ENCODE results near the gene TCHHL1. TPM values are rescaled to one million over a fixed set of nuclear protein-coding genes. Genes with fewer than 3 reads are reported as not detected.

Gene TCHHL1
- total and polyA plus RNA-seq, 2 of the 4 experiments (the other 2 are of a cell fraction), result not detected

DNA sequence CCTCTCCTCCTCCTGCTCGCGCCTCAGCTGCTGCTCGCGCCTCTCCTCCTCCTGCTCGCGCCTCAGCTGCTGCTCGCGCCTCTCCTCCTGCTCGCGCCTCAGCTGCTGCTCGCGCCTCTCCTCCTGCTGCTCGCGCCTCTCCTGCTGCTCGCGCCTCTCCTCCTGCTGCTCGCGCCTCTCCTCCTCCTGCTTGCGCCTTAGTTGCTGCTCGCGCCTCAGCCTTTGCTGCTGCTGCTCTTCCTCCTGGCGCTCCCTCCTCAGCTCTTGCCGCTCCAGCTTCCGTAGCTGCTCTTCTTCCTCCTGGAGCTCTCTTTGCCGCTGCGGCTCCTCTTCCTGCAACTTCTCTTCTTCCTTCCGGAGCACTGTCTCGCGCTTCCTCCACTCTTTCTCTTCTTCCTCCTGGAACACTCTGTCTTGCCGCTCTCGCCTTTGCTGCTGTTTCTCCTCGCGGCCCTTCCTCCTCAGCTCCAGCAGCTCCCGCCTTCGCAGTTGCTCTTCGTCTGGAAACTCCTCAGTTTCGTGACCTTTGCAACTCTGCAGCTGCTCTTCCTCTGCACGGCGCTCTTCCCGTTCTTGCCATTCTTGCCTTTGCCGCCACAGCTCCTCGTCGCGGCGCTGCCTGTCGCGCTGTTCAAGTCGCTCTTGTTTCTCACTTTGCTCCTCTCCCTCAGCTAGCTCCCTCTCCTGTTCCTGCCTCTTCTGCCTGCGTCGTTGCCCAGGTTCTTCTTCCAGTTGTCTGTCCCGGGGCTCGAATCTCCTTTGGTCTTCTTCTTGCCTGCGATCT is 23.4 kb upstream of the TCHHL1 start (continued):
- TF ChIP-seq MAFK (IDR thresholded peaks at IDR 0.05; ENCODE audit: low read depth, low read length), result no peak

DNA sequence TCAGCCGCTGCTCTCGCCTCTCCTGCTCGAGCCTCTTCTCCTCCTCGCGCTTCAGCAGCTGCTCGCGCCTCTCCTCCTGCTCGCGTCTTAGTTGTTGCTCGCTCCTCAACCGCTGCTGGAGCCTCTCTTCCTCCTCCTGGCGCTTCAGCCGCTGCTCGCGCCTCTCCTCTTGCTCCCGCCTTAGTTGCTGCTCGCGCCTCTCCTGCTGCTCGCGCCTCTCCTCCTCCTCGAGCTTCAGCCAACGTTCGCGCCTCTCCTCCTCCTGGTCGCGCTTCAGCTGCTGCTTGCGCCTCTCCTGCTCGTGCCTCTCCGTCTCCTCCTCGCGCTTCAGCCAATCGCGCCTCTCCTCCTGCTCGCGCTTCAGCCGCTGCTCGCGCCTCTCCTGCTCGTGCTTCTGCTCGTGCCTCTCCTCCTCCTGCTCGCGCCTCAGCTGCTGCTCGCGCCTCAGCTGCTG is 22.7 kb upstream of the TCHHL1 start:
- Histone ChIP-seq H3K23ac (ENCODE audit: low read depth, low read length) (no peak overlapping the region), H4K91ac (ENCODE audit: insufficient read depth, low read depth, low read length) (no peak overlapping the region), H2BK15ac (ENCODE audit: low read depth, low read length) (no peak overlapping the region), H3K56ac (ENCODE audit: extremely low read depth, insufficient read depth, low read length) (no peak overlapping the region), H3K9ac (ENCODE audit: low read depth, low read length) (no peak overlapping the region), H2AFZ (replicated peaks; ENCODE audit: low read length, poor library complexity) (peak overlapping the region; percentile 76), H4K20me1 (ENCODE audit: insufficient read depth, low read length) (no peaks in the 10 kb centered on the region; the same call in 1 of the 2 replicates), H2AK9ac (replicated peaks; ENCODE audit: low read depth, low read length, poor library complexity) (no peak overlapping the region), H2AK5ac (ENCODE audit: low read depth, low read length) (no peak overlapping the region), H4K8ac (ENCODE audit: low read depth in 2 of 2, low read length in 2 of 2) (no peak overlapping the region), H3K9me1 (ENCODE audit: insufficient read depth, low read length) (no peaks in the 10 kb centered on the region), H3K4ac (ENCODE audit: low read depth, low read length) (no peak overlapping the region), H3K36me3 (ENCODE audit: control insufficient read depth, insufficient read depth, low read length) (no peaks in the 10 kb centered on the region), H3K18ac (ENCODE audit: low read depth, low read length) (no peak overlapping the region), H3K4me2 (ENCODE audit: low read depth, low read length) (peak overlapping the region; percentile 62), H3K14ac (replicated peaks; ENCODE audit: low read depth, low read length) (no peak overlapping the region), H2BK20ac (ENCODE audit: low read depth, low read length) (no peak overlapping the region), H3K4me1 (ENCODE audit: control insufficient read depth, insufficient read depth, low read length) (peaks cover 3% of the 10 kb centered on the region; the same call in 1 of the 2 replicates), H3K27me3 (ENCODE audit: control insufficient read depth, insufficient read depth, low read length) (peaks cover 64% of the 10 kb centered on the region), H2BK5ac (ENCODE audit: low read depth, low read length, poor library complexity, severe bottlenecking) (no peak overlapping the region), H2BK120ac (ENCODE audit: low read depth, low read length) (no peak overlapping the region), H4K5ac (ENCODE audit: low read depth, low read length) (no peak overlapping the region), H3K79me1 (ENCODE audit: low read depth in 1 of 2, low read length in 2 of 2) (no peaks in the 10 kb centered on the region), H3K9me3 (ENCODE audit: control insufficient read depth, insufficient read depth, low read length) (peaks cover 21% of the 10 kb centered on the region), H3K4me3 (ENCODE audit: insufficient read depth, low read depth, low read length) (peak overlapping the region; percentile 2; the same call in 1 of the 2 replicates), H3K27ac (ENCODE audit: insufficient read depth, low read length) (no peak overlapping the region)
- DNase-seq, result peak; percentile 34
- dilution Hi-C loops (cut with HindIII; ENCODE audit: low sequenced_read_pairs, unreplicated experiment) (no loop called here), in situ Hi-C loops (cut with MboI; ENCODE audit: low sequenced_read_pairs) (no loop called here), intact Hi-C loops (cut with micrococcal nuclease) (loop anchor here (5.0 kb wide), 1 partner anchor 59 kb away; no protein-coding TSS in a partner anchor)
- ATAC-seq (ENCODE audit: low read depth), result peak; percentile 11; the same call in 1 of the 2 replicates
- TF ChIP-seq RFX5 (IDR thresholded peaks at IDR 0.05; ENCODE audit: low read depth, low read length) (no peak), SMC3 (IDR thresholded peaks at IDR 0.05; ENCODE audit: low read depth, low read length) (no peak), NFE2L2 (IDR thresholded peaks at IDR 0.05; ENCODE audit: low read depth, low read length) (no peak), MAFK (IDR thresholded peaks at IDR 0.05; ENCODE audit: low read depth, low read length) (no peak), CHD1 (IDR thresholded peaks at IDR 0.05; ENCODE audit: low read depth, low read length) (no peak), CEBPB (IDR thresholded peaks at IDR 0.05; ENCODE audit: low read depth, low read length) (no peak)
- TF ChIP-seq, protein P1, sequence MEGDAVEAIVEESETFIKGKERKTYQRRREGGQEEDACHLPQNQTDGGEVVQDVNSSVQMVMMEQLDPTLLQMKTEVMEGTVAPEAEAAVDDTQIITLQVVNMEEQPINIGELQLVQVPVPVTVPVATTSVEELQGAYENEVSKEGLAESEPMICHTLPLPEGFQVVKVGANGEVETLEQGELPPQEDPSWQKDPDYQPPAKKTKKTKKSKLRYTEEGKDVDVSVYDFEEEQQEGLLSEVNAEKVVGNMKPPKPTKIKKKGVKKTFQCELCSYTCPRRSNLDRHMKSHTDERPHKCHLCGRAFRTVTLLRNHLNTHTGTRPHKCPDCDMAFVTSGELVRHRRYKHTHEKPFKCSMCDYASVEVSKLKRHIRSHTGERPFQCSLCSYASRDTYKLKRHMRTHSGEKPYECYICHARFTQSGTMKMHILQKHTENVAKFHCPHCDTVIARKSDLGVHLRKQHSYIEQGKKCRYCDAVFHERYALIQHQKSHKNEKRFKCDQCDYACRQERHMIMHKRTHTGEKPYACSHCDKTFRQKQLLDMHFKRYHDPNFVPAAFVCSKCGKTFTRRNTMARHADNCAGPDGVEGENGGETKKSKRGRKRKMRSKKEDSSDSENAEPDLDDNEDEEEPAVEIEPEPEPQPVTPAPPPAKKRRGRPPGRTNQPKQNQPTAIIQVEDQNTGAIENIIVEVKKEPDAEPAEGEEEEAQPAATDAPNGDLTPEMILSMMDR (conservative IDR thresholded peaks at IDR 0.05; ENCODE audit: low read depth, low read length), result no peak
- TF ChIP-seq, protein P2, sequence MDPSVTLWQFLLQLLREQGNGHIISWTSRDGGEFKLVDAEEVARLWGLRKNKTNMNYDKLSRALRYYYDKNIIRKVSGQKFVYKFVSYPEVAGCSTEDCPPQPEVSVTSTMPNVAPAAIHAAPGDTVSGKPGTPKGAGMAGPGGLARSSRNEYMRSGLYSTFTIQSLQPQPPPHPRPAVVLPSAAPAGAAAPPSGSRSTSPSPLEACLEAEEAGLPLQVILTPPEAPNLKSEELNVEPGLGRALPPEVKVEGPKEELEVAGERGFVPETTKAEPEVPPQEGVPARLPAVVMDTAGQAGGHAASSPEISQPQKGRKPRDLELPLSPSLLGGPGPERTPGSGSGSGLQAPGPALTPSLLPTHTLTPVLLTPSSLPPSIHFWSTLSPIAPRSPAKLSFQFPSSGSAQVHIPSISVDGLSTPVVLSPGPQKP (IDR thresholded peaks at IDR 0.05; ENCODE audit: borderline replicate concordance, low read depth, low read length), result no peak
- 1% methylated on average over 16 of the region's 44 CpGs; no CpG with 5 or more reads in 1 of the 2 experiments for WGBS, 2 experiments (ENCODE audit: extremely low coverage in 2 of 2, insufficient read length in 1 of 2)
- no TSS peak for BruUV-seq (replicated peaks)
- ChIA-PET POLR2A (ENCODE audit: unreplicated experiment) (no interaction called here), CTCF (no interaction called here)
